NCI-H2196 treated with DMSO at 0.1 percent for 48 hours (cell line): ENCODE results near the gene XXYLT1.

Source experiments
- DNase-seq: peaks from one replicate; lab custom pipeline; 2025; ENCODE audit not compliant: unreplicated experiment; lab: John Stamatoyannopoulos, UW

Gene XXYLT1

GRCh38 chr3:195251336-195252065 is 19.5 kb downstream of the XXYLT1 start:
- no peak for DNase-seq

DNA sequence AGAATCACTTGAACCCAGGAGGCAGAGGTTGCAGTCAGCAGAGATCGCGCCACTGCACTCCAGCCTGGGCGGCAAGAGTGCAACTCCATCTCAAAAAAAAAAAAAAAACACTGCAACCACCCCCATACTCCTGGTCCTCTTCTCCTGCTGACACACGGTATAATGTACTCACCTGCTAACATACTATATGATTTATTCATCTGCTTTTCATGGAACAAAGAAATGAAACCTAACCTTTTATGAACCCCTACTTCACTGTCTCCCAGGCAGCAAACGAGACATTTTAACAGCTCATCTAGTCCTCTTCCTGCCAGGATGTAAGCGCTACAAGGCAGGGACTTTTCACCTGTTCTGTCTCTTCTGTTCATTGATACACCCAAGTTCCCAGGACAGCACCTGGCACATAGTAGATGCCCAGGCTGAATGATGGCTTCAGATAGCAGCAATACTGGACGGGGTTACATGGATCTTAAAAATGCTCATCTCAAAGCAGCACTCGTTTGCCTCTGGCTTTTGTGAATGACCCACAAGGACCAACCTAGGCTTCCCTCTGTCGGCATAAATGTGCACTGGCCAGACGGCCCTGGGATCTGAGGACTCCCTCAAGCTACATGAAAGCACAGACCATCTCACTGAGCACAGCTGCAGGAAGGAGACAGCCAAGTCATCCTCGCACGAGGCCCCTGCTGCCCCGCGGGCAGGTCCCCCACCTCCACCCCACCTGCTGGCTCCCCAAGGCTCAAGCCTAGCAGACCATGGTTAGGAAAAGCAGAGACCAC is 20.3 kb downstream of the XXYLT1 start:
- peak; percentile 81 for DNase-seq

- DNase-seq, result no peak
These were observed 21.0 kb downstream of the XXYLT1 start for GRCh38 chr3:195249858-195250464.

DNA sequence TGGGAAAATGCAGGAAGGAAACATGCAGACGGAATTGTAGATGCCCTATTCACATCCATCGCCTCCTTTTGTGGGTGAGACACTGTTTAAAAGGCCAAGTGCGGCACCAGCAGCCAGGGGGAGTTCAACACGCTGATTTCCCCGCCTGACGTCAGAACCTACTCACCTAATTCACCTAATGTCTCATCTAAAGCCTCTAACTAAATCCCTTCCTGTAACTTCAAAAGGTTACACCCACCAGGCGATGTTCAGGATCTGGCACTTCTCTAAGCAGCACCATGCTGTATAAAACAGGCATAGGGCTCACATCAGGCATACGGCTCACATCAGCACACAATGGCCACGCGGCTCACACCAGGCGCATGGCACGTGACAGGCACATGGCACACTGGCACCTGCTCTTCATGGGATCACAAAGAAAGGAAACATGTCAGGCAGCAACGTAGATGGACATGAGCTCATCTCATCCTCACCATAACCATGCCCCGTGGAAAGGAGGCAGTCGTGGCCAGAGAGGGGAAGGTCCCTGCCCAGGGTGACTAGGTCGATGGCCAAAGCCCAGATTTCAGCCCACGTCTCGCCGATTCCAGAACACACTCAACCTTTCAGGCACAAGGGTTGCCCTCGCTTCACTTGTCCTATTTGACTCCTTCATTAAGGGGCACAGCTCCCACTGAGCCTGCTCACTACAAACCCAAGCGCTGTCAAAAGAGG is 21.7 kb downstream of the XXYLT1 start:
- DNase-seq, result no peak

GRCh38 chr3:195248281-195248680 is 22.7 kb downstream of the XXYLT1 start:
- no peak for DNase-seq

DNA sequence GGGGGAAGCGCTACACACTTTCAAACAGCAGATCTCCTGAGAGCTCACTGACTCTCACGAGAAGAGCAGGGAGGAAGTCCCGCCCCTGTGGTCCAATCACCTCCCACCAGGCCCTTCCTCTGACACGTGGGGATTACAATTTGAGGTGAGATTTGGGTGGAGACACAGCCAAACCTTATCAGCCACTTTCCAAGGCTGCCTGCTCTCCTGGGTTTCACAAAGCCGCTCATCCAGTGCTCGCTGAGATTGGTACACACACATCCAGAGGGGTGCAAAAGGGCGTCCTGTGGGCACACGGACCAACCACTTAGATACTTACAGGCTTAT is 23.1 kb downstream of the XXYLT1 start:
- DNase-seq, result no peak

DNA sequence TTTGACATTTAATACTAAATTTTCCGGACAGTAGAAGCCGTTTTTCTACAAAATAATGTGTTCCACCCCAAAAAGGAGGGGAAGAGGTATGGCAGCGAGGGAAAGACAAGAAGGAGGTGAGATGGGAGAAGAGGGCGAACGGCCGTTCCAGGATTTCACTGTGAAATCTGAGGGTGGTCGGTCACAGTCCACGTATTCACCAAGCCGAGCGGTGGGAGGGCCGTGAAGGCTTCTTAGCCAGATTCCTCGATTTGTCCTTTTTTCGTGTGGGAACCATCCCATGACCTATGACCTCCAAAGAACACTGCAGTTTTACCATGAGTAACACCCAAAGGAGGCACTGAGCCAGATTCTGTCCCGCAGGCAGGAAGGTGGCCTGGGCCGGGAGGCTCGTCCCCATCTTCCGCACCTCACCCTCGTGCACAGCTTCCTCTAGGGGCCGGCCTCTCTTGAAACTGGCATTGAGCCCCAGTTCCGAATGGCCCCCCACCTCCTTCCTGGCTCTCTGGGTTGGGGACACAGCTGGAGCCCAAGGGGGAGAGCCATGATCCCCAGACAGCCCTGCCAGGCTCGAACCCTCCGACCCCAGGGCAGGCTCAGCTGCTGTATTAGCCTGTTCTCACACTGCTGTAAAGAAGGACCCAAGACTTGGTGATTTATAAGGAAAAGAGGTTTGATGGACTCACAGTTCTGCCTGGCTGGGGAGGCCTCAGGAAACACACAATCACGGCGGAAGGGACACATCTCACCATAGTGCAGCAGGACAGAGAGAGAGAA is 23.7 kb downstream of the XXYLT1 start:
- DNase-seq, result no peak

DNA sequence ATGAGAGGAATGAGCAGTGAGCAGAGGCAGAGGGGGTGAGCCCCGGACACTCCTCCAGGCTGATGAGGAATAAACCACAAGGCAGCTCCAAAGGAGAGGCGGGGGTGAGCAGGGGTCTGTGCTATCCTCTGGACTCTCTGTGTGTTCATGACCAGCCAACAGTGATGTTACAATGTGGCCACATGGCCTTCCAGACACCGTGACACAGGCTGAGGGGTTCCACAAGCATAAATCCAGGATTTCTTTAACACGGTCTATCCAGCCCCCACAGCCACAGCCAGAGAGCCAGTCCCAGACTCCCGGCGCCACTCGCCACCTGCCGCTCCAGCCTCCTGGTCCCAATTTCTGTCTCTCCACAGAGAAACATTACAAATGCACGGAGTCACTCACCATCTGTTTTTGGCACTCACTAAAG is 24.4 kb downstream of the XXYLT1 start:
- no peak for DNase-seq

DNA sequence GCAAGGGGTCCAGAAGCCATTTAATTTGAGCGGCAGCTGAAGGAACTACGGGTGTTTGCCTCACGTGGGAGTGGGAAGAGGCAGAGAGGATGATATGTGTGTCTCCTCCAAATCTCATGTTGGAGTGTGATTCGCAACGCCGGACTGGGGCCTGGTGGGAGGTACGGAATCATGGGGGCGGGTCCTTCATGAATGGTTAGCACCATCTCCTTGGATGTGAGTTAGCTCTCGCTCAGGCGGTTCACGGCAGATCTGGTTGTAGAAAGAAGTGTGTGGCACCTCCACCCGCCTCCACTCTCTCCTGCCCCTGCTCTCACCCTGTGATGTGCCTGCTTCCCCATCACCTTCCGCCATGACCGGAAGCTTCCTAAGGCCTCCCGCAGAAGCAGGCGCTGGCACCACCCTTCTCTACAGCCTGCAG is 25.4 kb downstream of the XXYLT1 start:
- DNase-seq, result no peak

GRCh38 chr3:195241592-195242355 is 29.2 kb downstream of the XXYLT1 start:
- no peak for DNase-seq

DNA sequence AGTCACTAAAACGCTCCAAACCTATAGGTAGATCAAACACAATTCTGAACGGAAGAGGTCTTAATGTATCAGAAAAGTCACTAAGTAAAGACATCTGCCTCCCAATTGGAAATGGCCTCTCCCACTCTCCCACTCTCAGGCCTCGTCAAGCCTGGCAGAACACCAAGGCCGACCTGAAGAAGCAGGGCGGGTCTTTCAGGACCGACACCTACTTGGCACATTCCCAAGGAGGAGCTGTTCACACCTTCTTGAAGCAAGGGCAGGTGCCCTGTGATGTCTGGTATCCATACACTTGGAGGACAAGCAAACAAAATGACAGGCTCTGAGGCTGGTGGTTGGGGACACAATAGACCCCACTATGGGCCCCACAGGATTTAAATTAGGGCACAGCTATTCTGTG is 30.0 kb downstream of the XXYLT1 start:
- DNase-seq, result no peak

DNA sequence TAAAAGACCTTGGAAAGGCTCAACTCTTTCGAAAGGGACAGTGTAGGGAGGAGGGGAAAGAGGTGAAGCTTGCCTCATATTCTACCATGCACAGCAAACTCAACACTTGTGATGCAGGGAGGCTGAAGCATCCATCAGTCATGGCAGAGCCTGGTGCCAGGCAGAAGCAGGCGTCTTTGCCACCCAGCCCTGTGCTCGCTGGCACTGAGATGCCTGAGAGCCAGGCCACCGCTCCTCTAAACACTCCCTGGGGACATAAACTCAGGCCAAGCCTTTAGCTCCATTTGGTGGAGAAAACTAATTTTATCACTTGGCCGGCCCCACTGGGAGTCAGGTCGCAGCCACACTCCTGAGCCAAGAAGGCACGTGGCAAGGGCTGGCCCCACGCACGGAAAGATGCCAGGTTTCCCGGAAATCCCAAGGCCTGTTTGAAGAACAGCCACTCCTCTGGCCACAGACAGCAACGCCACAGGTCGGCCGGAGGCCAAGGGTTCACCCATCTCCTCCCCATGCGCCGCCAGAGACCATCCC is 30.7 kb downstream of the XXYLT1 start:
- no peak for DNase-seq

GRCh38 chr3:195239121-195239520 is 31.8 kb downstream of the XXYLT1 start:
- no peak for DNase-seq

DNA sequence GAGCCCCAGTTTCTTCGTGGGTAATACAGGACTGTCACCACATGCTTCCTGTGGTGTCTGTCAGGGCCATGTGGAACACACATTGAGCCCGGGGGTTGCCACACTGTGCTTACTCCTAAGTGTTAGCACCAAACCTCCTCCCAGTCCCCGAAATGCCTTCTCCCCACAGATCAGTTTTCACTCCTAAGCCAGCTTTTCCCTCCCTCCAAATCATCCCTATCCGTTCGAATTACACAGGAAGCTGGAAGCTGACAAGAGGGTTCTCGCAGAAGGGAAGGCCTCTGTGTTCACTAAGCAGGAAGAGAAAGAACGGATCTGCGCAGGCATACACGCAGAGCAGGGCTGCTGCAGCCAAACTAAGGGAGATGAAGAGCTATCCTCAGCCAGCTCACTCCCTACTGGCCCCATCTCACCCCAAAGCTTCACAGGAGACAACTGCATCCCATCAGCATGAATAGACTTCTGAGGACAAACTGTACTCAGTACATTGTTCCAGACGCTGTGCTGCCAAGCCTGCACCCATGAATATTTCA is 32.3 kb downstream of the XXYLT1 start:
- DNase-seq, result no peak

- no peak for DNase-seq
These were observed 32.8 kb downstream of the XXYLT1 start for GRCh38 chr3:195238081-195238571.

GRCh38 chr3:195236801-195237570 is 34.0 kb downstream of the XXYLT1 start:
- DNase-seq, result no peak

DNA sequence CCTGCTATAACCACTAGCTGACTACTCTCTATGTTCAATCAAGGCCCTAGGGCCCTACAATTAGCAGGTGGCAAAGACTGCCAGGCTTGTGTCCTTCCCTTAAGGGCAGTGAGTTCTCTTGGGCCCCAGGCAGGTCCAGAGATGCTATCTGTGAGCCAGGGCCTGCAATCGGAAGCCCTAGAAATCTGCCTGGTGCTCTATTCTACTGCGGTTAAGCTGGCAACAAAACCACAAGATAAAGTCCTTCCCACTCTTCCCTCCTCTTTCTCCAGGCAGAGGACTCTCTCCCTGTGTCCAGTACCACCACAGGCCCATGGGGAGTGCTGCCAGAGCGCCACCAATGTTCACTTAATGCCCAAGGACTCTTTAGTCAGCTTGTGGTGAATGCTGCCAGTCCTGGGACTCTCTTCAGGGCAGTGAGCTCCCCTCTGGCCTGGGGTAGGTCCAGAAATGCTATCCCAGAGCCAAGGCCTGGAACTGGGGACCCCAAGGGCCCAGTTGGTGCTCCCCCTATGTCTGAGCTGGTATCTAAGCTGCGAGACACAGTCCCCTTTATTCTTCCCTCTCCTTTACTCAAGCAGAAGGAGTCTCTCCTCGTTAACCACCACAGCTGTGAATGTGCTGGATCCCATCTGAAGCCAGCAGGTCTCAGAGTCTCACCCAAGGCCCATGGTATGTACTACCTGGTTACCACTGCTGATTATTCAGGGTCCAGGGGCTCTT is 34.7 kb downstream of the XXYLT1 start:
- DNase-seq, result no peak

DNA sequence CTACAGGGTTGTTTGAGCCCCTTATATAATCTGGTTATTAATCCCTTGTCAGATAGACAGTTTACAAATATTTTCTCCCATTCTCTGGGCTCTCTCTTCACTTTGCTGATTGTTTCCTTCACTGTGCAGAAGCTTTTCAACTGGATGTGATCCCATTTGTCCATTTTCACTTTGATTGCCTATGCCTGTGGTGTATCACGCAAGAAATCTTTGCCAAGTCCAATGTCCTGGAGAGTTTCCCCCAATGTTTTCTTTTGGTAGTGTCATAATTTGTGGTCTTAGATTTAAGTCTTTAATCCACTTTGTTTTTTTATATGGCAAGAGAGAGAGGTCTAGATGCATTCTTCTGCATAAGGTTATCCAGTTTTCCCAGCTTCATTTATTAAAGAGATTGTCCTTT is 40.7 kb downstream of the XXYLT1 start:
- no peak for DNase-seq
